ENCODE results near the gene MDFIC.

Gene MDFIC

DNA sequence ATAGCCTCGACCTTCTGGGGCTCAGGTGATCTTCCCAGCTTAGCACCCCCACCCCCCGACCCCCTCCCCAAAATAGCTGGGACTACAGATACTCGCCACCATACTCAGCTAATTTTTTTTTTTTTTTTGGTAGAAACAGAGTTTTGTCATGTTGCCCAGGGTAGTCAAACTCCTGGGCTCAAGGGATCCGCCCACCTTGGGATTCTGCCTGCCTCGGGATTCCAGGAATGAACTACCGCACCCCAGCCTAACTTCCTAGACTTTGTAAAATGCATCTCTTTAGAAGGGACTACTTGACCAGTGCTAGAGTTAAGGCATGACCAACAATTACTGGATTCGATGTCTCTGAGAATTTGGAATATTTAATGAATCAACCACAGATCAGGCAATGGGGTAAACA, 85.9 kb downstream of the MDFIC start:
- TF ChIP-seq, protein P1, sequence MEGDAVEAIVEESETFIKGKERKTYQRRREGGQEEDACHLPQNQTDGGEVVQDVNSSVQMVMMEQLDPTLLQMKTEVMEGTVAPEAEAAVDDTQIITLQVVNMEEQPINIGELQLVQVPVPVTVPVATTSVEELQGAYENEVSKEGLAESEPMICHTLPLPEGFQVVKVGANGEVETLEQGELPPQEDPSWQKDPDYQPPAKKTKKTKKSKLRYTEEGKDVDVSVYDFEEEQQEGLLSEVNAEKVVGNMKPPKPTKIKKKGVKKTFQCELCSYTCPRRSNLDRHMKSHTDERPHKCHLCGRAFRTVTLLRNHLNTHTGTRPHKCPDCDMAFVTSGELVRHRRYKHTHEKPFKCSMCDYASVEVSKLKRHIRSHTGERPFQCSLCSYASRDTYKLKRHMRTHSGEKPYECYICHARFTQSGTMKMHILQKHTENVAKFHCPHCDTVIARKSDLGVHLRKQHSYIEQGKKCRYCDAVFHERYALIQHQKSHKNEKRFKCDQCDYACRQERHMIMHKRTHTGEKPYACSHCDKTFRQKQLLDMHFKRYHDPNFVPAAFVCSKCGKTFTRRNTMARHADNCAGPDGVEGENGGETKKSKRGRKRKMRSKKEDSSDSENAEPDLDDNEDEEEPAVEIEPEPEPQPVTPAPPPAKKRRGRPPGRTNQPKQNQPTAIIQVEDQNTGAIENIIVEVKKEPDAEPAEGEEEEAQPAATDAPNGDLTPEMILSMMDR (IDR thresholded peaks at IDR 0.05; ENCODE audit: borderline replicate concordance, control extremely low read depth, extremely low read depth, insufficient read depth, missing control alignments) = no peak
- DNase-seq (ENCODE audit: low spot score) = no peak
- in situ Hi-C loops (cut with MboI; ENCODE audit: low sequenced_read_pairs, unreplicated experiment) = no loop called here

DNA sequence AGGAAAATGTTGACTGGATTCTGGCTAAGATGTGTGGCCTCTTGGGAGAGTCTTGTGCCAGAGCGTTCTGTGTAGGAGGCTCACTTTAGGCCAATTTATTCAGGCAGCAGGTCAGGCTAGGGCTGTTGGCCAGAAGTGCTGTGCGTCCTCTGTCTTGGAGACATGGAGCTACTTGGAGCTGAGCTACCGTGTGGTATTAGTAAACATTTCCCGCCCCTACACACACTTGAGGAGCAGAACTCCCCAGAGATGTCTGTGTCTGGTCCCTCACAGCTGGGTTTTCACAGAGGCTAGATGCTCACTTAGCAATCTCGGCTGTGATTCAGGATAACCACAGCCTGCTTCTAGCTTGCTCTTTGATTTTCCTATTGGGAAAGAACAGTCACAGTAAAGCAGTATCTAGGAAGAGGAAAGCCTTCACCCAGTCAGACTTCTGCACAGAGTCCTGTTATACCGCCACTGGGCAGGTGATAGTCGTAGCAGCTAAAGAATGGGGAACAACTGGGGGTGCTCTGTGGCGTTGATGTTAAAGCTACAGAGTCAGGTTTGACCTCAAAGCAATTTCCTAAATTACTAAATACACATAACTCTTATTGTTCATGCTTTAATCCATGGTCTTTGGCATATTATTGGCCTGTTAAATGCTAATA, 86.7 kb downstream of the MDFIC start:
- TF ChIP-seq, protein P1 (IDR thresholded peaks at IDR 0.05; ENCODE audit: borderline replicate concordance, control extremely low read depth, extremely low read depth, insufficient read depth, missing control alignments) = no peak
- no peak for DNase-seq (ENCODE audit: low spot score)
- in situ Hi-C loops (cut with MboI; ENCODE audit: low sequenced_read_pairs, unreplicated experiment) = no loop called here

DNA sequence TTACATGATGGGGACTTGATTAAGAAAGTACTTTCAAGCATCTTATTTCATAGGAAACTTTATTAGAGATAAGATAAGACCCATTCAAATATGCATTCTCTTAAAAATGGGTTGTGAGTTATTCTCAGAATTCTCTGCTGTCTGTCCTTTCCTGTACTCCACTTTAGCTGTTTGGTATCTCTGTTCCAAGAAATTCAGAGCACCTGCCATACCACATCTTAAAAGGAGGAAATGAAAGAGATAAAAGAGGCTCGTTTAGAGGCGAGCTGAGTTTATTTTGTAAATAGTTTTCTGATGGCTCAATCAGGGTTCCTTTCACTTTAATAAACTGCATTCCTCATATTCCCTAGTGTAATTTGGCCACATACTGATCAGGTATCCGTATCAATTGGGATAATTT, 87.2 kb downstream of the MDFIC start:
- no peak for DNase-seq (ENCODE audit: low spot score)
- TF ChIP-seq, protein P1 (IDR thresholded peaks at IDR 0.05; ENCODE audit: borderline replicate concordance, control extremely low read depth, extremely low read depth, insufficient read depth, missing control alignments) = no peak
- in situ Hi-C loops (cut with MboI; ENCODE audit: low sequenced_read_pairs, unreplicated experiment) = no loop called here

DNA sequence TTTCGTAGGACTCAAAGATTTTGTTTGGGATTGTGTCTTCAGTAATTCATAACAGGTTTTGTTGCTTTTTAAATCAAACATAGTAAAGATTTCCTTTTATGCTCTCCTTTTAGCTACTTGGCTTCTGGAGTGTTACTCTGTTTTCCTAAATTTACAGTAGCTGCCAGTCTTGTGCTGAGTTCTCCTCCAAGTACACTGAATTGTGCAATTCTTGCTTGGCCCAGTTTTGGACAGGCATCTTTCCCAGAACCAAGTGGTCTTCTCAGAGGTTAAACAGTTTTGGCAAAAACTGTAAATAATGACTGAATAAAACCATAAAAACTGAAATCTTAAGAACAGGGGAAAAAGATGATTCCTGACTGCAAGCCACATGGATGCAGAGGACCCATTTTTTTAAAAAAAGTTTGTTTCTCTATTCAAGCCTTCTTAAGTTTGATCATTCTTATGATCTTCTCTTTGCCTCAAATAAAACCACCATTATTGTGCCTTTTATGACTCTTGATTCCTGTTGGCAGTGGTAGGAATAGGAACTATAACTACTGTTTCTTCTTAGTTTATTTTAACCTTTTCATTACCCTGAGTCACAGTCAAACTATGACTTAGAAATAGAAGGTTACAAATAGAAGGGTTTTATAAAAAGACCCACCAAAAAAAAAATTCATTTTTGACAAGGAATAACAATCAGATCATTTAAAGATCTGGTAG, 88.0 kb downstream of the MDFIC start:
- TF ChIP-seq, protein P1 (IDR thresholded peaks at IDR 0.05; ENCODE audit: borderline replicate concordance, control extremely low read depth, extremely low read depth, insufficient read depth, missing control alignments) = no peak
- no peak for DNase-seq (ENCODE audit: low spot score)
- in situ Hi-C loops (cut with MboI; ENCODE audit: low sequenced_read_pairs, unreplicated experiment) = no loop called here

DNA sequence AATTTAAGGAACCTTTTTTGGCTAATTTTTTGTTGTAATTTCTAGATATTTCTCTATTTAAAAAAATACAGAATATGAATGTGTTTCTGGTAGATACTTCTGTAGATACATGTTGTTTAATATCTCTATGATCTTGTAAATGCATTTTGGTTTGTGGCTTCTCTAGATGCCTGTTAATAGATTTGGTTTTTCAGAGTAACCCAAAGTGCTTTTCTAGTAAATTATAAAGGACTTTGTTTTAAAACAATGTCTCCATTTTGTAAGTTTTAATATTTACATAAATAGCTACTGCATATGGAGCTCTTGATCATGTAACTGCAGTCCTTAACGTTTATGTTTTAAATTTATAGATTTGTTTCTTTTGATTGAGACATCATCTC, 88.5 kb downstream of the MDFIC start:
- in situ Hi-C loops (cut with MboI; ENCODE audit: low sequenced_read_pairs, unreplicated experiment) = no loop called here
- no peak for DNase-seq (ENCODE audit: low spot score)
- TF ChIP-seq, protein P1 (IDR thresholded peaks at IDR 0.05; ENCODE audit: borderline replicate concordance, control extremely low read depth, extremely low read depth, insufficient read depth, missing control alignments) = no peak

DNA sequence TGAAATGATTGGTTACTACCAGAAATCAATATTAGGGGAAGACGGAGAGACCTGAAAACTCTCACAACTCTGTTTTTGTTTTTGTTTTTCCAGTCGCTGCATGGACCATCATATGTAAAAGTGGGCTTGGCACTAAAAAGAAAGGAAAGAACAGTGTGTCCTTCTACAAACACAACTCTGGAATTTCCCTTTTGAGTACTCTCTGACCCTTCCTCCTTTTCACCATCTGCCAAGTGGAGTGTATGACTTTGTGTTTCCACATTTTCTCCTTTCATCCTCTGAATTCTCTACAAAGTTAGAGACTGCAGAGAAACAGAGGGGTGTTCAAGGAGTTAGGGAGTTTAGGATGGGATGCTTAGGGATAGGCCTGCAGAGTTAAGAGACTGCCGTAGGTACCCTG, 92.0 kb downstream of the MDFIC start:
- TF ChIP-seq, protein P1 (IDR thresholded peaks at IDR 0.05; ENCODE audit: borderline replicate concordance, control extremely low read depth, extremely low read depth, insufficient read depth, missing control alignments) = no peak
- in situ Hi-C loops (cut with MboI; ENCODE audit: low sequenced_read_pairs, unreplicated experiment) = no loop called here
- no peak for DNase-seq (ENCODE audit: low spot score)
